HepG2 (cell line): ENCODE results near the gene FBXW12. TPM values are rescaled to one million over a fixed set of nuclear protein-coding genes. Genes with fewer than 3 reads are reported as not detected.
A peak's percentile ranks its signal among the peaks of the same experiment; 100 is the strongest.

ENCODE experiments used
- ATF5 ChIP-seq: sonication (generic); formaldehyde crosslinking; IDR thresholded peaks from 2 replicates; pipeline ENCODE4 v1.4.0; 2020; ENCODE audit warnings: mild to moderate bottlenecking, low read depth, missing genetic modification reagents
- DNMT1 ChIP-seq: sonication (generic); formaldehyde crosslinking; IDR thresholded peaks from 2 replicates; pipeline ENCODE4 v1.5.1; 2020; ENCODE audit warnings: mild to moderate bottlenecking, missing genetic modification reagents
- FIP1L1 ChIP-seq: fragments of 200-400 bp; formaldehyde crosslinking; IDR thresholded peaks from 2 replicates; pipeline ENCODE4 v1.6.1; 2018; ENCODE audit warnings: low read depth, mild to moderate bottlenecking, low read length, moderate library complexity, borderline replicate concordance; ENCODE audit not compliant: insufficient read depth
- HIVEP1 ChIP-seq: sonication (generic); formaldehyde crosslinking; IDR thresholded peaks from 2 replicates; pipeline ENCODE4 v1.4.0; 2020; ENCODE audit warnings: mild to moderate bottlenecking, missing genetic modification reagents
- HNRNPL ChIP-seq: fragments of 200-400 bp; formaldehyde crosslinking; IDR thresholded peaks from 2 replicates; pipeline ENCODE4 v1.6.1; 2017; ENCODE audit warnings: mild to moderate bottlenecking, low read depth, low read length
- MIER2 ChIP-seq: IDR thresholded peaks from 2 replicates; pipeline ENCODE4 v1.6.1; 2016; ENCODE audit warnings: missing biosample characterization, missing genetic modification reagents
- NPAS2 ChIP-seq: sonication (generic); formaldehyde crosslinking; IDR thresholded peaks from 2 replicates; pipeline ENCODE4 v1.8.0; 2022; ENCODE audit warnings: mild to moderate bottlenecking, missing genetic modification reagents, borderline replicate concordance
- POLR2A ChIP-seq, 2 experiments: IDR thresholded peaks; 2 replicates each; pipeline ENCODE4 v1.6.1; 2011; ENCODE audit warnings: low read depth in 2 of 2, low read length in 2 of 2, mild to moderate bottlenecking in 1 of 2, moderate library complexity in 1 of 2; ENCODE audit not compliant: insufficient read depth in 1 of 2
- RBM22 ChIP-seq: fragments of 200-400 bp; formaldehyde crosslinking; optimal IDR thresholded peaks from 2 replicates; pipeline ENCODE3; 2017; ENCODE audit warnings: mild to moderate bottlenecking, low read length, moderate library complexity
- RBM39 ChIP-seq: fragments of 200-400 bp; formaldehyde crosslinking; IDR thresholded peaks from one replicate; pipeline ENCODE4 v1.6.1; 2018; ENCODE audit warnings: antibody characterized with exemption, mild to moderate bottlenecking, low read depth, low read length; ENCODE audit not compliant: poor library complexity, severe bottlenecking
- SOX6 ChIP-seq, 2 experiments: fragments of 450-650 bp in 1 of 2; sonication (generic) in 1 of 2; formaldehyde crosslinking in 1 of 2; IDR thresholded peaks; 2 replicates each; pipeline versions ENCODE4 v1.4.0 to v1.6.1; 2017 to 2020; ENCODE audit warnings: antibody characterized with exemption in 1 of 2, mild to moderate bottlenecking in 1 of 2, missing genetic modification reagents in 1 of 2
- ZNF558 ChIP-seq: sonication (generic); formaldehyde crosslinking; IDR thresholded peaks from 2 replicates; pipeline ENCODE4 v1.9.0; 2022; ENCODE audit warnings: mild to moderate bottlenecking, missing genetic modification reagents, borderline replicate concordance
- ZNF737 ChIP-seq: sonication (generic); formaldehyde crosslinking; IDR thresholded peaks from 2 replicates; pipeline ENCODE4 v1.5.0; 2020; ENCODE audit warnings: missing genetic modification reagents, mild to moderate bottlenecking, borderline replicate concordance
- ZNF782 ChIP-seq: sonication (generic); formaldehyde crosslinking; IDR thresholded peaks from 2 replicates; pipeline ENCODE4 v1.4.0; 2020; ENCODE audit warnings: missing genetic modification reagents, mild to moderate bottlenecking, borderline replicate concordance
- ZNF784 ChIP-seq: sonication (generic); formaldehyde crosslinking; IDR thresholded peaks from 2 replicates; pipeline ENCODE4 v1.5.1; 2020; ENCODE audit warnings: missing genetic modification reagents, mild to moderate bottlenecking, borderline replicate concordance
- polyA plus RNA-seq, 8 experiments: library from polyadenylated mRNA; depleted of rRNA in 3 of 8; stranded (reverse) in 7 of 8; unstranded in 1 of 8; fragments of >200 nt; fragmentation: Illumina TruSeq in 4 of 8; extraction: Trizol in 4 of 8; gene quantifications; 2 replicates each; pipeline versions ENCODE4 v1.2.1 to v1.2.3, GENCODE V29; 2011 to 2016; ENCODE audit warnings: low read depth in 4 of 8, missing spikeins in 1 of 8, mixed read lengths in 1 of 8; ENCODE audit not compliant: insufficient read depth in 1 of 8
- total RNA-seq, 5 experiments: library from RNA; depleted of rRNA; stranded (reverse); fragments of >200 nt; fragmentation: Illumina TruSeq; extraction: Trizol; gene quantifications; 2 replicates each; pipeline ENCODE4 v1.2.3, GENCODE V29; 2016; ENCODE audit warnings: low read depth in 1 of 5

The FBXW12 gene
- total and polyA plus RNA-seq, 2 of the 13 experiments (the other 11 are each of a cell fraction or from before 2014, with no cell fraction given), result not detected

GRCh38 chr3:48399387-48400172 is 27.6 kb downstream of the FBXW12 start (continued):
- peak; percentile 49; the same call in 1 of the 2 replicates for TF ChIP-seq HIVEP1 (CRISPR knock-in tag)
- no peak for TF ChIP-seq ATF5 (CRISPR knock-in tag)
- no peak for TF ChIP-seq ZNF784 (CRISPR knock-in tag)
- no peak for TF ChIP-seq ZNF558 (CRISPR knock-in tag)
- TF ChIP-seq ZNF737 (CRISPR knock-in tag), result no peak
- peak; percentile 57; the same call in 1 of the 2 replicates for TF ChIP-seq HNRNPL
- TF ChIP-seq RBM39, result no peak
- 0 out of 2 replicates have a peak, but pooled peaks have one; percentile 19 for TF ChIP-seq NPAS2 (CRISPR knock-in tag)
- TF ChIP-seq POLR2A (IDR thresholded peaks at IDR 0.05; ENCODE audit: insufficient read depth in 1 of 2, low read depth in 2 of 2, low read length in 2 of 2), result peak in 1 of 2 experiments; percentile 59; a peak in 2 of 4 replicates
- TF ChIP-seq DNMT1 (CRISPR knock-in tag), result no peak
- TF ChIP-seq RBM22, result peak; percentile 5
- TF ChIP-seq SOX6 (IDR thresholded peaks at IDR 0.05), result no peak
- 0 out of 2 replicates have a peak, but pooled peaks have one; percentile 22 for TF ChIP-seq SOX6 (CRISPR knock-in tag; IDR thresholded peaks at IDR 0.05)
- TF ChIP-seq MIER2, result no peak
- 0 out of 2 replicates have a peak, but pooled peaks have one; percentile 30 for TF ChIP-seq FIP1L1
- TF ChIP-seq ZNF782 (CRISPR knock-in tag), result no peak
